BLaER1 treated with 17β-estradiol and CSF1 and Interleukin-3, amounts not matched to agents 10 nM and 100 nM (cell line): ENCODE results near the gene ARHGAP15.

Experiments
- H3K27ac ChIP-seq, 11 experiments: shearing (Covaris generic); formaldehyde crosslinking; 2 replicates each; pipeline ENCODE4 v1.8.1; 2022
- H3K27me3 ChIP-seq, 11 experiments: shearing (Covaris generic); formaldehyde crosslinking; 2 replicates each; pipeline ENCODE4 v1.8.1; 2022
- H3K36me3 ChIP-seq, 11 experiments: shearing (Covaris generic); formaldehyde crosslinking; 2 replicates each; pipeline ENCODE4 v1.8.1; 2022
- H3K4me1 ChIP-seq, 10 experiments: shearing (Covaris generic); formaldehyde crosslinking; 2 replicates each; pipeline ENCODE4 v1.8.1; 2022
- H3K4me2 ChIP-seq, 11 experiments: shearing (Covaris generic); formaldehyde crosslinking; 2 replicates each; pipeline ENCODE4 v1.8.1; 2022
- H3K4me3 ChIP-seq, 10 experiments: shearing (Covaris generic); formaldehyde crosslinking; 2 replicates each; pipeline ENCODE4 v1.8.1; 2022
- H3K9ac ChIP-seq, 11 experiments: shearing (Covaris generic); formaldehyde crosslinking; 2 replicates each; pipeline ENCODE4 v1.8.1; 2022
- H3K9me3 ChIP-seq, 11 experiments: shearing (Covaris generic); formaldehyde crosslinking; replicated peaks in 1 of 11; 2 replicates each; pipeline ENCODE4 v1.8.1; 2022
- H4K20me1 ChIP-seq, 11 experiments: shearing (Covaris generic); formaldehyde crosslinking; 2 replicates each; pipeline ENCODE4 v1.8.1; 2022
- Cebpa-rat ChIP-seq, 11 experiments: shearing (Covaris generic); IDR thresholded peaks; 2 replicates each; pipeline ENCODE4 v1.8.1; 2022

The ARHGAP15 gene

GRCh38 chr2:143163499-143163898 is 34.3 kb downstream of the ARHGAP15 start:
- no peak overlapping the region for H3K9ac ChIP-seq

GRCh38 chr2:143165291-143165690 is 36.1 kb downstream of the ARHGAP15 start:
- H3K4me3 ChIP-seq, result no peak overlapping the region
- H3K9me3 ChIP-seq, result no peaks in the 10 kb centered on the region
- H3K27me3 ChIP-seq, result no peaks in the 10 kb centered on the region
- H3K27ac ChIP-seq, result no peak overlapping the region
- TF ChIP-seq Cebpa-rat (IDR thresholded peaks at IDR 0.05), result no peak
- H3K9ac ChIP-seq, result no peak overlapping the region
- peaks cover 0 to 87% (median 52%) of the 10 kb centered on the region in 11 experiments; a peak in 18 of 22 replicates for H3K36me3 ChIP-seq
- H3K4me1 ChIP-seq, result peaks cover 0 to under 1% (median 0%) of the 10 kb centered on the region in 10 experiments; a peak in 2 of 20 replicates
- peaks cover 0 to 44% (median 7%) of the 10 kb centered on the region in 11 experiments; a peak in 10 of 22 replicates for H4K20me1 ChIP-seq
- H3K4me2 ChIP-seq, result no peak overlapping the region

More at GRCh38 chr2:143163499-143163898, 34.3 kb downstream of the ARHGAP15 start:
- Histone ChIP-seq H3K27me3 (no peaks in the 10 kb centered on the region), H3K36me3 (peaks cover 0 to 70% (median 40%) of the 10 kb centered on the region in 11 experiments; a peak in 13 of 22 replicates), H3K9me3 (no peaks in the 10 kb centered on the region), H3K4me3 (no peak overlapping the region), H3K4me2 (no peak overlapping the region), H4K20me1 (peaks cover 5 to 51% (median 9%) of the 10 kb centered on the region in 11 experiments; a peak in 12 of 22 replicates), H3K4me1 (peaks cover 10 to 18% (median 12%) of the 10 kb centered on the region in 10 experiments), H3K27ac (no peak overlapping the region)
- TF ChIP-seq Cebpa-rat (IDR thresholded peaks at IDR 0.05), result no peak

DNA sequence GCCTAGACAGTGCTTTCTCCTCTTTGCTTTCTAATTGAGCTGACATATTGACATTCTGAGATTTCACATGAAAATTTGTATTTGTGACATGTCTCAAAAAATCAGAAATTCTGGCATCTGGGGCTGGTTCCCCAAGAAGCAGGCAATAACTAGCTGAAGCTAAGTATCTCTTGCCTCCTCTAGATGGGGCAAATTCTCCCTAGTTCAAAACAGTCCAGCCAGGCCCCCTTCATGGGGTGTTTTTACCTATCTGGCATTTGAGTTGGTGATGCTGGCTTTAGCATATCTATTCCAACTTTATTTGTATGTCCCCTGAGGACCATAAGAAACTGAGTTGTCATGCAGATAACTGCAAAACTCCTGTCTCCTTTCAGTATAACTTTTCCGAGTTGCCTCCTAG is 39.9 kb downstream of the ARHGAP15 start:
- no peak for TF ChIP-seq Cebpa-rat (IDR thresholded peaks at IDR 0.05)

DNA sequence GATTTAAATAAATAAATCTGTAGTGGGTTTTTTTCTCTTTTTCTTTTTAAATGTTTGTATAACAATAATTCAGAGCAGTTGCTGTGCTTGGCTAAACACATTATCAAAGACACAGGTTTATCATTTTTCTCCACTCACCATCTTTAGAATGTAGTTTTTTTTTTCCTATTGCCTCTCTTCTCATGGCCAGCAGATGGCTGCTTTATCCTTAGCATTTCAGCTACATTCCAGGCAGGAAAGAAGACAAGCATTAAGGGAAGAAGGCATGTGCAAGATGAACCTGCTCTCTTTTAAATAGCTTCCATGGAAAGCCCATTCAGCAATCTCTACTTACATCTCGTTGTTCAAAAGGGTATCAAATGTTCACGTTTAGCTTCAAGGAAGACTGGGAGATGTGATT is 42.6 kb downstream of the ARHGAP15 start:
- Histone ChIP-seq H3K4me2 (no peak overlapping the region), H4K20me1 (peaks cover 0 to 14% (median 7%) of the 10 kb centered on the region in 11 experiments; a peak in 6 of 22 replicates), H3K27ac (no peak overlapping the region), H3K4me1 (peaks cover 2 to 5% (median 4%) of the 10 kb centered on the region in 10 experiments; a peak in 17 of 20 replicates), H3K9me3 (no peaks in the 10 kb centered on the region), H3K9ac (no peak overlapping the region), H3K27me3 (no peaks in the 10 kb centered on the region), H3K36me3 (peaks cover 0 to 71% (median 40%) of the 10 kb centered on the region in 11 experiments; a peak in 17 of 22 replicates), H3K4me3 (no peak overlapping the region)
- TF ChIP-seq Cebpa-rat (IDR thresholded peaks at IDR 0.05), result no peak

More for the DNA sequence above, 39.9 kb downstream of the ARHGAP15 start:
- Histone ChIP-seq H4K20me1 (peaks cover 0 to 20% (median 5%) of the 10 kb centered on the region in 11 experiments; a peak in 8 of 22 replicates), H3K4me1 (no peaks in the 10 kb centered on the region), H3K36me3 (peaks cover 0 to 86% (median 48%) of the 10 kb centered on the region in 11 experiments; a peak in 18 of 22 replicates), H3K4me2 (no peak overlapping the region), H3K27me3 (no peaks in the 10 kb centered on the region), H3K4me3 (no peak overlapping the region), H3K27ac (no peak overlapping the region), H3K9me3 (no peaks in the 10 kb centered on the region), H3K9ac (no peak overlapping the region)

DNA sequence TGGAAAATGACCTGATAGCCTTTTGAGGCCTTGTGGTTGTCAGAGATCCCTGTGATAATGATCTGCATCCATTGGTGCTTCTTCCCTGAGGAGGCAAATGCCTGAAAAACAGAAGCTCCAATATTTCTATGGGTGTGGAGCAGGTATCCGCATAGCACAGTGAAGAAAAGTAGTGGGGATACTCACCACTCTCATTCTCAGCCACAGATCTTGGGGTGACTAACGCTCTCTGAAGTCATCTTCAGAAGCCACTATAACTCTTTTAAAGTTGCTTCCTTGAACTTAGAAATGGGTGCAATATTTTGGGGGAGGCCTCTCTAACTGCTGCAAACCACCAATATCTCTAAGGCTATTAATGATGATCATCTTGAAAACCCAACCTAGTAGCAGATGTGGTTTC is 46.2 kb downstream of the ARHGAP15 start:
- peaks cover 11 to 57% (median 29%) of the 10 kb centered on the region in 11 experiments for H3K36me3 ChIP-seq
- H3K9ac ChIP-seq, result no peak overlapping the region
- no peak overlapping the region for H3K4me2 ChIP-seq
- no peak for TF ChIP-seq Cebpa-rat (IDR thresholded peaks at IDR 0.05)
- peaks cover 0 to 7% (median 0%) of the 10 kb centered on the region in 11 experiments; a peak in 3 of 22 replicates for H4K20me1 ChIP-seq
- no peak overlapping the region for H3K27ac ChIP-seq
- no peak overlapping the region for H3K4me3 ChIP-seq
- peaks cover 11 to 21% (median 18%) of the 10 kb centered on the region in 11 experiments for H3K9me3 ChIP-seq
- H3K27me3 ChIP-seq, result no peaks in the 10 kb centered on the region
- H3K4me1 ChIP-seq, result peaks cover 4 to 13% (median 11%) of the 10 kb centered on the region in 10 experiments; a peak in 18 of 20 replicates

DNA sequence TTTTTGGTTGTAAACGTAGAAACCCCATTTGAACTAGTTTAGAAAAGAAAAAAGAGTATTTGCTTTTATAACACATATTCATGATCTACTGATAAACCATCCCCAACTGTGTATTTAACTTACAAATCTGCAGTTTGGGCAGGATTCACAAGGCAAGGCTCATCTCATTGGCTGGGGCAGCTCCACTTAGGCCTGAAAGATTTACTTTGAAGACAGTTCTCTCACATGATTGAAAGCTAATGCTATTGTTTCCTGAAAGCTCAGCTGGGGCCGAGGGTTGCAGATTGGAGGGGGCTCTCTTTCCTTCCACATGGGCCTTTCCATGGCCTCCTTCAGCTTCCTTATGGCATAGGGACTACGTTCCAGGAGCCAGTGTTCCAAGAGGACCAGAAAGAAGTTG is 47.4 kb downstream of the ARHGAP15 start:
- peaks cover 4 to 13% (median 11%) of the 10 kb centered on the region in 10 experiments; a peak in 18 of 20 replicates for H3K4me1 ChIP-seq
- H3K36me3 ChIP-seq, result peaks cover 20 to 57% (median 39%) of the 10 kb centered on the region in 11 experiments
- peak overlapping the region; percentile 40 to 76 (median 52); a peak in 20 of 22 replicates for H3K4me2 ChIP-seq
- H4K20me1 ChIP-seq, result peaks cover 0 to 7% (median 0%) of the 10 kb centered on the region in 11 experiments; a peak in 2 of 22 replicates
- TF ChIP-seq Cebpa-rat (IDR thresholded peaks at IDR 0.05), result no peak
- peak overlapping the region in 5 of 11 experiments; percentile 4 to 47 (median 37); a peak in 8 of 22 replicates for H3K9ac ChIP-seq
- H3K4me3 ChIP-seq, result 0 out of 20 replicates have a peak overlapping the region, but pooled peaks of 2 of the 10 experiments have one; percentile 1 to 22
- H3K27me3 ChIP-seq, result no peaks in the 10 kb centered on the region
- peak overlapping the region in 9 of 11 experiments; percentile 19 to 65 (median 39); a peak in 14 of 22 replicates for H3K27ac ChIP-seq
- H3K9me3 ChIP-seq, result peaks cover 22 to 33% (median 30%) of the 10 kb centered on the region in 11 experiments

DNA sequence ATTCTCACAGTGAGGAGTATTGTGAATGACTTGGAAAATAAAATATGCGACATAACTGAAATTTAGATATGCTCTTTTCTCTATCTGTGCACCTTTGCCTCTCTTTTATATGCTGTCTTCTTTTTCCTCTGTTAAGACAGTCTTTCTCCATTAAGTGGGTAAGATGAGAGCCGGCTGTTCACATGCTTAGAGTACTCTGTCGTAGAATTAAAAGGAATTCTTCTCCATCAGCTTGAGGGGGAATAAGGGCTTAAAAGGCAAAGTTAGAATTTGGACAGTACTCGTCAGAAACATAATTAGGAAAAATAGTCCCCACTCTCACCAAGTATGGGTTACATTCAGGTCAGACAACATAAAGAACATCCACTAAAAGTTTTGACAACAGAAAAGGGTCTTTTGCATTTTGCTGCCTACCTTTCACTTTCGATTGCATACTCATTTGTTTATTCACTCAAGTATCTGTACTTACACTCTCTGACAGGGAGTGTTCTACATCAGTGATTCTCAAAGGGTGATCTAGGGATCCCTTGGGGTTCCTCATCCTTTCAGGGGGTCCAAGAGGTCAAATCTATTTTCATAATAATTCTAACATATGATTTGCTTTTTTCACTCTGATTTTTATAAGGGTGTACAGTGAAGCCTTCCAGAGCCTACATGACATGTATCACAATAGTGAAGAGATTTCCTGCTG is 48.0 kb downstream of the ARHGAP15 start:
- Histone ChIP-seq H4K20me1 (peaks cover 0 to 7% (median 0%) of the 10 kb centered on the region in 11 experiments; a peak in 2 of 22 replicates), H3K36me3 (peaks cover 26 to 57% (median 40%) of the 10 kb centered on the region in 11 experiments), H3K4me3 (peak overlapping the region in 2 of 10 experiments; percentile 1 to 22; a peak in 2 of 20 replicates), H3K9ac (peak overlapping the region in 5 of 11 experiments; percentile 4 to 47 (median 31); a peak in 9 of 22 replicates), H3K9me3 (peaks cover 23 to 39% (median 34%) of the 10 kb centered on the region in 11 experiments), H3K4me2 (peak overlapping the region; percentile 40 to 76 (median 52); a peak in 21 of 22 replicates), H3K4me1 (peaks cover 4 to 13% (median 11%) of the 10 kb centered on the region in 10 experiments; a peak in 18 of 20 replicates), H3K27me3 (no peaks in the 10 kb centered on the region), H3K27ac (peak overlapping the region in 9 of 11 experiments; percentile 19 to 65 (median 39); a peak in 15 of 22 replicates)
- no peak for TF ChIP-seq Cebpa-rat (IDR thresholded peaks at IDR 0.05)

- H3K36me3 ChIP-seq, result peaks cover 23 to 60% (median 38%) of the 10 kb centered on the region in 11 experiments
- H4K20me1 ChIP-seq, result peaks cover 0 to 9% (median 0%) of the 10 kb centered on the region in 11 experiments; a peak in 2 of 22 replicates
- H3K4me2 ChIP-seq, result no peak overlapping the region
- H3K9ac ChIP-seq, result no peak overlapping the region
- H3K4me3 ChIP-seq, result no peak overlapping the region
- H3K4me1 ChIP-seq, result peaks cover 4 to 12% (median 11%) of the 10 kb centered on the region in 10 experiments; a peak in 18 of 20 replicates
- no peaks in the 10 kb centered on the region for H3K27me3 ChIP-seq
- peaks cover 23 to 45% (median 34%) of the 10 kb centered on the region in 11 experiments for H3K9me3 ChIP-seq
- H3K27ac ChIP-seq, result no peak overlapping the region
- TF ChIP-seq Cebpa-rat (IDR thresholded peaks at IDR 0.05), result no peak
These were observed 52.3 kb downstream of the ARHGAP15 start for GRCh38 chr2:143181494-143181893.
